Left ventricle myocardium inferior (tissue), 1 donor: ENCODE data around the gene SYT4. TPM values are rescaled to one million over a fixed set of nuclear protein-coding genes. Genes with fewer than 3 reads are reported as not detected.

Experiments used
- DNase-seq: peaks from one replicate; pipeline ENCODE4 v3.0.0-alpha.2; 2020
- H3K27ac ChIP-seq: fragments of 200-600 bp; replicated peaks from 2 replicates; pipeline ENCODE4 v1.8.0; 2021
- H3K27me3 ChIP-seq: fragments of 200-600 bp; 2 replicates; pipeline ENCODE4 v1.8.0; 2021; ENCODE audit warnings: low read depth
- H3K36me3 ChIP-seq: fragments of 200-600 bp; 2 replicates; pipeline ENCODE4 v1.8.0; 2021
- H3K4me1 ChIP-seq: fragments of 200-600 bp; 2 replicates; pipeline ENCODE4 v1.8.0; 2021
- H3K4me3 ChIP-seq: fragments of 200-600 bp; 2 replicates; pipeline ENCODE4 v1.8.0; 2021; ENCODE audit warnings: mild to moderate bottlenecking, moderate library complexity
- H3K9me3 ChIP-seq: fragments of 200-600 bp; replicated peaks from 2 replicates; pipeline ENCODE4 v1.8.0; 2021
- intact Hi-C: fragments of 100-400 bp; cut with micrococcal nuclease; formaldehyde crosslinking; loops from one replicate; pipeline ENCODE4 v1.11.0; 2022
- total RNA-seq: library from RNA; stranded (reverse); fragmentation: NEBNext Ultra II Directional; extraction: Animal tissue kit (Norgen Biotek cat#: 25700); gene quantifications from one replicate; pipeline ENCODE4 v1.2.1, GENCODE V29; 2021
- TF ChIP-seq, protein P1 (sequence below): fragments of 200-600 bp; IDR thresholded peaks from 2 replicates; pipeline ENCODE4 v1.8.0; 2021; ENCODE audit warnings: antibody characterized with exemption, mild to moderate bottlenecking, borderline replicate concordance
- donor health status: DM: no; HTN: yes; CAD: no; lungs with severe emphysema.

SYT4 gene
- total RNA-seq, 1 donor from 2014 or later: not detected

GRCh38 chr18:43248610-43249249 is 28.6 kb downstream of the SYT4 start:
- Histone ChIP-seq H3K36me3 (no peaks in the 10 kb centered on the region), H3K9me3 (no peaks in the 10 kb centered on the region), H3K27ac (no peak overlapping the region), H3K4me1 (no peaks in the 10 kb centered on the region), H3K4me3 (no peak overlapping the region), H3K27me3 (no peaks in the 10 kb centered on the region)
- intact Hi-C loops: no loop called here
- TF ChIP-seq, protein P1, sequence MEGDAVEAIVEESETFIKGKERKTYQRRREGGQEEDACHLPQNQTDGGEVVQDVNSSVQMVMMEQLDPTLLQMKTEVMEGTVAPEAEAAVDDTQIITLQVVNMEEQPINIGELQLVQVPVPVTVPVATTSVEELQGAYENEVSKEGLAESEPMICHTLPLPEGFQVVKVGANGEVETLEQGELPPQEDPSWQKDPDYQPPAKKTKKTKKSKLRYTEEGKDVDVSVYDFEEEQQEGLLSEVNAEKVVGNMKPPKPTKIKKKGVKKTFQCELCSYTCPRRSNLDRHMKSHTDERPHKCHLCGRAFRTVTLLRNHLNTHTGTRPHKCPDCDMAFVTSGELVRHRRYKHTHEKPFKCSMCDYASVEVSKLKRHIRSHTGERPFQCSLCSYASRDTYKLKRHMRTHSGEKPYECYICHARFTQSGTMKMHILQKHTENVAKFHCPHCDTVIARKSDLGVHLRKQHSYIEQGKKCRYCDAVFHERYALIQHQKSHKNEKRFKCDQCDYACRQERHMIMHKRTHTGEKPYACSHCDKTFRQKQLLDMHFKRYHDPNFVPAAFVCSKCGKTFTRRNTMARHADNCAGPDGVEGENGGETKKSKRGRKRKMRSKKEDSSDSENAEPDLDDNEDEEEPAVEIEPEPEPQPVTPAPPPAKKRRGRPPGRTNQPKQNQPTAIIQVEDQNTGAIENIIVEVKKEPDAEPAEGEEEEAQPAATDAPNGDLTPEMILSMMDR: no peak
- no peak for DNase-seq

DNA sequence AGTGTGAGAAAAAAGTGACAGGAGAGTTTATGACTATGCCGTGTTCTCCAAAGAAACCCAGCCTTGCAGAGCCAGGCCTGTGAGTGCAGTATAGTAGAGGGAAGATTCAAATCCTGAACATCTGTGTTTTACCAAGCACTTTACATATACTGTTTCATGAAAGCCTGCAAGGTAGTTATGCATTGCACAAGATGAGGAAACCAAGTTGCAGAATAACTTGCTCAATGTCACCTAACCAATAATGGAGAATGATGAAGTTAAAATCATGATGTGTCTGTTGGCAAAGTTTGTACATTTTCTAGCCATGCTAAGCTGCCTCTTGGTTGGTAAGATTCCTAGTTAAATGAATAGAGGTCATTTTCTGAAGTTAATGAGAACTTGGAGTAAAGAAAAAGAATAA is 29.3 kb downstream of the SYT4 start:
- TF ChIP-seq, protein P1: no peak

DNA sequence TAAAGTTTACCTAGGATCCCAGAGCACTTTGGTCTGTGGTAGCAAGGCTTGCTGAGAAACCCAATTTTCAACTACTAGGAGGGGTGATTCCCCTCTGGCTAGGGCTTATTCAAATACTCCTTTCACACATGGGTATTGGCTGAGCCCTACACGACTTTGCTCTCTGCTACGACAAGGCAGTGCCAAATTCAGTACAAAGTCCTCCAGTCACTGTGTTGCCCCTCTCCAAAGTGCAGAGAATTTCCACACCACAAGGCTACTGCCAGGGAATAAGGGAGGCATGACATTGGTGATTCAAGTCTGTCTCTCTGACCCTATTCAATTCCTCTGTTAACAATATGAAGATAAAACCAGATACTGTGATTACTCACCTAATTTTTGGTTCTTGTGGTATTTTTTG is 38.9 kb downstream of the SYT4 start:
- H3K36me3 ChIP-seq: no peaks in the 10 kb centered on the region
- intact Hi-C loops: no loop called here
- H3K27me3 ChIP-seq: no peaks in the 10 kb centered on the region
- TF ChIP-seq, protein P1: no peak
- no peak for DNase-seq
- no peak overlapping the region for H3K27ac ChIP-seq
- H3K4me1 ChIP-seq: no peaks in the 10 kb centered on the region
- H3K4me3 ChIP-seq: no peak overlapping the region
- H3K9me3 ChIP-seq: no peaks in the 10 kb centered on the region

More for the DNA sequence above, 29.3 kb downstream of the SYT4 start:
- Histone ChIP-seq H3K27me3 (no peaks in the 10 kb centered on the region), H3K4me3 (no peak overlapping the region), H3K27ac (no peak overlapping the region), H3K4me1 (no peaks in the 10 kb centered on the region), H3K36me3 (no peaks in the 10 kb centered on the region), H3K9me3 (no peaks in the 10 kb centered on the region)
- intact Hi-C loops: no loop called here
- DNase-seq: no peak

DNA sequence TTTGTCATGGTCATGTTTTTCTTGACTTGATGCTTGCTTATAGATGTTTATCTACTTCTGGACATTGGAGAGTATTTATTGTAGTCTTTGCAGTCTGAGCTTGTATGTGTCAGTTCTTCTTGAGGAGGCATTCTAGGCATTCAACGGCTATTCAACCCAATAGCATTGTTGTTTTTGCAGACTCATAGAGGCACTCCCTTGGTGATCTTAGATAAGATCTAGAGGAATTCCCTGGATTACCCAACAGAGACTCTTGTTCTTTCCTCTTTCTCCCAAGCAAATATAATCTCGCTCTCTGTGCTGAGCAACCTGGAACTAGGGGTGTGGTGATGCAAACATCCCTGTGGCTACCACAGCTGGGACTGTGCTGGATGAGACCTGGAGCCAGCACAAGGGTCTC is 40.4 kb downstream of the SYT4 start:
- TF ChIP-seq, protein P1: no peak
- intact Hi-C loops: no loop called here
- DNase-seq: no peak
- Histone ChIP-seq H3K36me3 (no peaks in the 10 kb centered on the region), H3K27me3 (no peaks in the 10 kb centered on the region), H3K27ac (no peak overlapping the region), H3K9me3 (no peaks in the 10 kb centered on the region), H3K4me3 (no peak overlapping the region), H3K4me1 (no peaks in the 10 kb centered on the region)

DNA sequence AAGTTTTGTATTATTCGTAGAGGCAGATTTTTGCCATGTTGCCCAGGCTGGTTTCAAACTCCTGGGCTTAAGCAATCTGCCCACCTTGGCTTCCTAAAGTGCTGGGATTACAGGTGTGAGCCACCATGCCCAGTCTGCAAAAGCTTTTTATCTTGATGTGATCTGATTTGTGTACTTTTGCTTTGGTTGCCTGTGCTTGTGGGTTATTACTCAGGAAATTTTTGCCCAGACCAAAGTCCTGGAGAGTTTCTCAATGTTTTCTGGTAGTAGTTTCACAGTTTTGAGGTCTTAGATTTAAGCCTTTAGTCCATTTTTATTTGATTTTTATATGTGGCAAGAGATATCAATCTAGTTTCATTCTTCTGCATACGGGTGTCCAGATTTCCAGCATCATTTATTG is 42.4 kb downstream of the SYT4 start:
- TF ChIP-seq, protein P1: no peak

DNA sequence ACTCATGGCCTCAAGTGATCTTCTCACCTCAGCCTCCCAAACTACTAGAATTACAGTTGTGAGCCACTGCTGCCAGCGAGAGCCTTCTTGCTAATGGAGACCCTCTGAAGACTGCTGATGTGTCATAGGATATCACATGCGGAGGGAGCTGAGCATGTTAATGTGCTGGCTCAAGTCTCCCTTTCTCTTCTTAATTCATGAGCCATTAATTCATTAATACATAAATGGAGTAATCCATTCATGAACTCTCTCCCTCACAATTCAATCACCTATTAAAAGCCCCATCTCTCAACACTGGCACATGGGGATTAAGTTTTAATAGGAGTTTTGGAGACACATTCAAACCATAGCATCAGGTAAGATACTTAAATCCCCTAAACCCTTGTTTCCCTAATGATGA is 54.8 kb downstream of the SYT4 start:
- Histone ChIP-seq H3K9me3 (no peaks in the 10 kb centered on the region), H3K36me3 (no peaks in the 10 kb centered on the region), H3K4me1 (no peaks in the 10 kb centered on the region), H3K4me3 (no peak overlapping the region), H3K27ac (no peak overlapping the region), H3K27me3 (no peaks in the 10 kb centered on the region)
- intact Hi-C loops: no loop called here
- no peak for DNase-seq
- TF ChIP-seq, protein P1: no peak

More for the DNA sequence above, 42.4 kb downstream of the SYT4 start:
- intact Hi-C loops: no loop called here
- no peaks in the 10 kb centered on the region for H3K4me1 ChIP-seq
- no peak overlapping the region for H3K27ac ChIP-seq
- H3K4me3 ChIP-seq: no peak overlapping the region
- H3K9me3 ChIP-seq: no peaks in the 10 kb centered on the region
- no peaks in the 10 kb centered on the region for H3K36me3 ChIP-seq
- H3K27me3 ChIP-seq: no peaks in the 10 kb centered on the region
- DNase-seq: no peak
